ENCODE data around the gene CDKAL1.

Gene CDKAL1

GRCh38 chr6:20707870-20708269 is 173.6 kb downstream of the CDKAL1 start:
- TF ChIP-seq, protein P1, sequence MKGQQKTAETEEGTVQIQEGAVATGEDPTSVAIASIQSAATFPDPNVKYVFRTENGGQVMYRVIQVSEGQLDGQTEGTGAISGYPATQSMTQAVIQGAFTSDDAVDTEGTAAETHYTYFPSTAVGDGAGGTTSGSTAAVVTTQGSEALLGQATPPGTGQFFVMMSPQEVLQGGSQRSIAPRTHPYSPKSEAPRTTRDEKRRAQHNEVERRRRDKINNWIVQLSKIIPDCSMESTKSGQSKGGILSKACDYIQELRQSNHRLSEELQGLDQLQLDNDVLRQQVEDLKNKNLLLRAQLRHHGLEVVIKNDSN (IDR thresholded peaks at IDR 0.05): no peak
- no peak for TF ChIP-seq TCF12 (IDR thresholded peaks at IDR 0.05; ENCODE audit: low read depth)
- TF ChIP-seq ZBTB7A (IDR thresholded peaks at IDR 0.05; ENCODE audit: low read depth): no peak
- no peak for TF ChIP-seq CEBPB (IDR thresholded peaks at IDR 0.05)
- TF ChIP-seq RAD21 (IDR thresholded peaks at IDR 0.05; ENCODE audit: low read depth): no peak
- TF ChIP-seq YY1 (IDR thresholded peaks at IDR 0.05; ENCODE audit: low read depth): no peak
- no peak for TF ChIP-seq MAX (IDR thresholded peaks at IDR 0.05)
- no peak for TF ChIP-seq TEAD4 (IDR thresholded peaks at IDR 0.05)
- no peak for TF ChIP-seq TAF1 (IDR thresholded peaks at IDR 0.05; ENCODE audit: low read depth)
- no peak for TF ChIP-seq FOXM1 (IDR thresholded peaks at IDR 0.05; ENCODE audit: borderline replicate concordance, low read depth)
- TF ChIP-seq, protein P2, sequence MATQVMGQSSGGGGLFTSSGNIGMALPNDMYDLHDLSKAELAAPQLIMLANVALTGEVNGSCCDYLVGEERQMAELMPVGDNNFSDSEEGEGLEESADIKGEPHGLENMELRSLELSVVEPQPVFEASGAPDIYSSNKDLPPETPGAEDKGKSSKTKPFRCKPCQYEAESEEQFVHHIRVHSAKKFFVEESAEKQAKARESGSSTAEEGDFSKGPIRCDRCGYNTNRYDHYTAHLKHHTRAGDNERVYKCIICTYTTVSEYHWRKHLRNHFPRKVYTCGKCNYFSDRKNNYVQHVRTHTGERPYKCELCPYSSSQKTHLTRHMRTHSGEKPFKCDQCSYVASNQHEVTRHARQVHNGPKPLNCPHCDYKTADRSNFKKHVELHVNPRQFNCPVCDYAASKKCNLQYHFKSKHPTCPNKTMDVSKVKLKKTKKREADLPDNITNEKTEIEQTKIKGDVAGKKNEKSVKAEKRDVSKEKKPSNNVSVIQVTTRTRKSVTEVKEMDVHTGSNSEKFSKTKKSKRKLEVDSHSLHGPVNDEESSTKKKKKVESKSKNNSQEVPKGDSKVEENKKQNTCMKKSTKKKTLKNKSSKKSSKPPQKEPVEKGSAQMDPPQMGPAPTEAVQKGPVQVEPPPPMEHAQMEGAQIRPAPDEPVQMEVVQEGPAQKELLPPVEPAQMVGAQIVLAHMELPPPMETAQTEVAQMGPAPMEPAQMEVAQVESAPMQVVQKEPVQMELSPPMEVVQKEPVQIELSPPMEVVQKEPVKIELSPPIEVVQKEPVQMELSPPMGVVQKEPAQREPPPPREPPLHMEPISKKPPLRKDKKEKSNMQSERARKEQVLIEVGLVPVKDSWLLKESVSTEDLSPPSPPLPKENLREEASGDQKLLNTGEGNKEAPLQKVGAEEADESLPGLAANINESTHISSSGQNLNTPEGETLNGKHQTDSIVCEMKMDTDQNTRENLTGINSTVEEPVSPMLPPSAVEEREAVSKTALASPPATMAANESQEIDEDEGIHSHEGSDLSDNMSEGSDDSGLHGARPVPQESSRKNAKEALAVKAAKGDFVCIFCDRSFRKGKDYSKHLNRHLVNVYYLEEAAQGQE (IDR thresholded peaks at IDR 0.05; ENCODE audit: low read depth): no peak
- no peak for TF ChIP-seq NFIC (IDR thresholded peaks at IDR 0.05)
- TF ChIP-seq CREB1 (IDR thresholded peaks at IDR 0.05; ENCODE audit: low read depth): no peak
- TF ChIP-seq EGR1 (IDR thresholded peaks at IDR 0.05): no peak
- no peak for TF ChIP-seq EP300 (IDR thresholded peaks at IDR 0.05; ENCODE audit: borderline replicate concordance)

DNA sequence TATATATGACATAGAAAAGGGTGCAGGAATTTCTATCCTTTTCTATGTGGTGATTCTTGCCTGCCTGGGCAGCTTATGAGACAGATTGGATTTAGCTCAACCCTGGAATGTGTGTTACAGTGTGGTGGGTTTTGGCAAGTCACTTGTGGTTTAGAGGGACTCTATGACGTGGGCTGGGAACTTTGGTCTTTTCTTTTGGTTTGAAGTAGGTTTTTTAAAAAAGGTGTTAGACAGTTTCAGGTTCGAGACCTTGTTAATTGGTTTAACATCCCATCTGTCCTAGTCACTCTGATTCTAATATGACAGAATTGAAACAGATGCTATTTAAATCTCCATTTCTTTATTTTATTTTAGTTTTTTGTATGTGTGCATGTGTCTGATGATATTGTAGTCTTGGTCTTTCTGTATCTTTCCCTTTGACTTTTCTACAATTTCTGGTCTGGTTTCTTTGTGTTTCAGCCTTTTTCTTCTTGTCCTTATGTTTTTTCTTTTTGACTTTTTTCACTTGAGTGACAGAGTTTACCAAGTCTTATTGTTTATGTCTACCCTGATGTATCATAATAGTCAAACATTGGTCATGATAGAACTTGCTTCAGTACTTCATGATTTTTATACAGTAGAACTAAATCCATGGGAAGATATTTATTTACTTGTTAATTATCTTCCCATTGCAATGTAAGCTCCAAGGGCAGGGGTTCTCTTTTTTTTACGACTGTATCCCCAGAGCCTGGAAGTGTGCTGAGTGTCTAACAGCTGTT is 174.3 kb downstream of the CDKAL1 start:
- no peak for TF ChIP-seq TAF1 (IDR thresholded peaks at IDR 0.05; ENCODE audit: low read depth)
- TF ChIP-seq, protein P1 (IDR thresholded peaks at IDR 0.05): no peak
- TF ChIP-seq, protein P2 (IDR thresholded peaks at IDR 0.05; ENCODE audit: low read depth): no peak

GRCh38 chr6:20709451-20709850 is 175.2 kb downstream of the CDKAL1 start:
- TF ChIP-seq TAF1 (IDR thresholded peaks at IDR 0.05; ENCODE audit: low read depth) (no peak), FOXM1 (IDR thresholded peaks at IDR 0.05; ENCODE audit: borderline replicate concordance, low read depth) (no peak), TEAD4 (IDR thresholded peaks at IDR 0.05) (no peak), EP300 (IDR thresholded peaks at IDR 0.05; ENCODE audit: borderline replicate concordance) (no peak), EGR1 (IDR thresholded peaks at IDR 0.05) (no peak), NFIC (IDR thresholded peaks at IDR 0.05) (no peak), YY1 (IDR thresholded peaks at IDR 0.05; ENCODE audit: low read depth) (no peak), TCF12 (IDR thresholded peaks at IDR 0.05; ENCODE audit: low read depth) (no peak), RAD21 (IDR thresholded peaks at IDR 0.05; ENCODE audit: low read depth) (no peak), MAX (IDR thresholded peaks at IDR 0.05) (no peak), ZBTB7A (IDR thresholded peaks at IDR 0.05; ENCODE audit: low read depth) (no peak), CREB1 (IDR thresholded peaks at IDR 0.05; ENCODE audit: low read depth) (no peak), CEBPB (IDR thresholded peaks at IDR 0.05) (no peak)
- TF ChIP-seq, protein P2 (IDR thresholded peaks at IDR 0.05; ENCODE audit: low read depth): no peak
- TF ChIP-seq, protein P1 (IDR thresholded peaks at IDR 0.05): no peak

GRCh38 chr6:20710341-20710740 is 176.1 kb downstream of the CDKAL1 start:
- TF ChIP-seq, protein P1 (IDR thresholded peaks at IDR 0.05): no peak
- TF ChIP-seq EP300 (IDR thresholded peaks at IDR 0.05; ENCODE audit: borderline replicate concordance): no peak
- TF ChIP-seq MAX (IDR thresholded peaks at IDR 0.05): no peak
- TF ChIP-seq TAF1 (IDR thresholded peaks at IDR 0.05; ENCODE audit: low read depth): no peak
- no peak for TF ChIP-seq YY1 (IDR thresholded peaks at IDR 0.05; ENCODE audit: low read depth)
- no peak for TF ChIP-seq ZBTB7A (IDR thresholded peaks at IDR 0.05; ENCODE audit: low read depth)
- TF ChIP-seq TEAD4 (IDR thresholded peaks at IDR 0.05): no peak
- TF ChIP-seq, protein P2 (IDR thresholded peaks at IDR 0.05; ENCODE audit: low read depth): no peak
- no peak for TF ChIP-seq FOXM1 (IDR thresholded peaks at IDR 0.05; ENCODE audit: borderline replicate concordance, low read depth)
- TF ChIP-seq CREB1 (IDR thresholded peaks at IDR 0.05; ENCODE audit: low read depth): no peak
- no peak for TF ChIP-seq RAD21 (IDR thresholded peaks at IDR 0.05; ENCODE audit: low read depth)
